CD4-positive, alpha-beta T cell treated with Interleukin-15 for 4 hours (primary cell): ENCODE data around the gene ALOX15.
"Not testable (repeated sequence)": the region's sequence is repeated elsewhere in the genome, so short reads cannot be mapped to it uniquely, and the experiment has no call there.

Experiments
- DNase-seq: peaks from one replicate; pipeline ENCODE4 v3.0.0-alpha.2; 2020; ENCODE audit warnings: low spot score

The ALOX15 gene

GRCh38 chr17:4617590-4618351 lies 23.7 kb downstream of the ALOX15 start:
- DNase-seq, result no peak

- no peak for DNase-seq
These were observed 24.4 kb downstream of the ALOX15 start for GRCh38 chr17:4617090-4617489.

- DNase-seq, result no peak
These were observed 25.0 kb downstream of the ALOX15 start for GRCh38 chr17:4616476-4616875.

GRCh38 chr17:4610656-4611055 lies 30.8 kb downstream of the ALOX15 start:
- no peak for DNase-seq

GRCh38 chr17:4610162-4610561 lies 31.3 kb downstream of the ALOX15 start:
- no peak for DNase-seq

GRCh38 chr17:4609761-4610160 lies 31.7 kb downstream of the ALOX15 start:
- DNase-seq, result no peak

GRCh38 chr17:4607773-4608187 lies 33.7 kb downstream of the ALOX15 start:
- DNase-seq, result no peak

- no peak for DNase-seq
These were observed 34.2 kb downstream of the ALOX15 start for GRCh38 chr17:4607261-4607741.

GRCh38 chr17:4605826-4606225 lies 35.7 kb downstream of the ALOX15 start:
- DNase-seq, result no peak

GRCh38 chr17:4604736-4605135 lies 36.7 kb downstream of the ALOX15 start:
- DNase-seq, result not testable (repeated sequence)

- DNase-seq, result no peak
These were observed 37.3 kb downstream of the ALOX15 start for GRCh38 chr17:4604111-4604644.

GRCh38 chr17:4602041-4602440 lies 39.4 kb downstream of the ALOX15 start:
- DNase-seq, result no peak

GRCh38 chr17:4601326-4601725 lies 40.2 kb downstream of the ALOX15 start:
- DNase-seq, result no peak

- no peak for DNase-seq
These were observed 40.9 kb downstream of the ALOX15 start for GRCh38 chr17:4600563-4600962.

- no peak for DNase-seq
These were observed 41.8 kb downstream of the ALOX15 start for GRCh38 chr17:4599505-4600281.

- no peak for DNase-seq
These were observed 42.5 kb downstream of the ALOX15 start for GRCh38 chr17:4598776-4599504.

- no peak for DNase-seq
These were observed 43.5 kb downstream of the ALOX15 start for GRCh38 chr17:4597975-4598374.

- no peak for DNase-seq
These were observed 44.7 kb downstream of the ALOX15 start for GRCh38 chr17:4596636-4597380.

GRCh38 chr17:4595685-4596342 lies 45.7 kb downstream of the ALOX15 start:
- not testable (repeated sequence) for DNase-seq

GRCh38 chr17:4594931-4595684 lies 46.4 kb downstream of the ALOX15 start:
- no peak for DNase-seq
